Astrocyte (in vitro differentiated cells and primary cell): Measurements from ENCODE around the gene KRT84.

Source experiments
- CTCF ChIP-seq: IDR thresholded peaks from 2 replicates; pipeline ENCODE4 v1.5.1; 2011; ENCODE audit warnings: low read depth, mild to moderate bottlenecking, inconsistent platforms, low read length, moderate library complexity; ENCODE audit not compliant: insufficient read depth
- EZH2 ChIP-seq: IDR thresholded peaks from 2 replicates; pipeline ENCODE4 v1.6.1; 2012; ENCODE audit warnings: mild to moderate bottlenecking, low read length, inconsistent platforms; ENCODE audit not compliant: insufficient read depth

GRCh38 chr12:52343550-52343949 is 41.9 kb downstream of the KRT84 start:
- TF ChIP-seq EZH2 (no peak), CTCF (no peak)
